ENCODE data around the gene EXOC1L.

Gene EXOC1L

GRCh38 chr4:55808186-55808585 is 11.4 kb upstream of the EXOC1L start:
- Histone ChIP-seq H3K27ac (ENCODE audit: low read depth, low read length) (no peak overlapping the region), H3K36me3 (ENCODE audit: insufficient read depth, low read length) (no peaks in the 10 kb centered on the region), H3K27me3 (ENCODE audit: insufficient read depth, low read length) (no peaks in the 10 kb centered on the region), H3K9me3 (ENCODE audit: insufficient read depth, low read depth, low read length) (no peaks in the 10 kb centered on the region), H3K4me3 (ENCODE audit: low read length) (no peak overlapping the region), H3K4me1 (ENCODE audit: insufficient read depth, low read length) (no peaks in the 10 kb centered on the region; the same call in 1 of the 2 replicates), H3K9ac (ENCODE audit: low read depth, low read length) (no peak overlapping the region)
- whole genome bisulfite sequencing = 84% methylated on average over 1 of the region's 2 CpGs

- WGBS = 90% methylated on average over 5 of the region's 5 CpGs
- Histone ChIP-seq H3K27ac (ENCODE audit: low read depth, low read length) (no peak overlapping the region), H3K4me1 (ENCODE audit: insufficient read depth, low read length) (no peaks in the 10 kb centered on the region; the same call in 1 of the 2 replicates), H3K27me3 (ENCODE audit: insufficient read depth, low read length) (no peaks in the 10 kb centered on the region), H3K9me3 (ENCODE audit: insufficient read depth, low read depth, low read length) (no peaks in the 10 kb centered on the region), H3K9ac (ENCODE audit: low read depth, low read length) (no peak overlapping the region), H3K4me3 (ENCODE audit: low read length) (no peak overlapping the region), H3K36me3 (ENCODE audit: insufficient read depth, low read length) (no peaks in the 10 kb centered on the region)
Measured at GRCh38 chr4:55808632-55809031, 11.0 kb upstream of the EXOC1L start.

GRCh38 chr4:55817691-55818090 is 1.9 kb upstream of the EXOC1L start:
- Histone ChIP-seq H3K27me3 (ENCODE audit: insufficient read depth, low read length) (no peaks in the 10 kb centered on the region), H3K4me1 (ENCODE audit: insufficient read depth, low read length) (peaks cover 3% of the 10 kb centered on the region; the same call in 1 of the 2 replicates), H3K4me3 (ENCODE audit: low read length) (no peak overlapping the region), H3K9me3 (ENCODE audit: insufficient read depth, low read depth, low read length) (no peaks in the 10 kb centered on the region), H3K36me3 (ENCODE audit: insufficient read depth, low read length) (no peaks in the 10 kb centered on the region), H3K27ac (ENCODE audit: low read depth, low read length) (no peak overlapping the region), H3K9ac (ENCODE audit: low read depth, low read length) (no peak overlapping the region)
- 97% methylated on average over 3 of the region's 3 CpGs for WGBS

GRCh38 chr4:55820279-55820678 is 689 bp downstream of the EXOC1L start:
- Histone ChIP-seq H3K9me3 (ENCODE audit: insufficient read depth, low read depth, low read length) (no peaks in the 10 kb centered on the region), H3K4me1 (ENCODE audit: insufficient read depth, low read length) (peaks cover 3% of the 10 kb centered on the region; the same call in 1 of the 2 replicates), H3K4me3 (ENCODE audit: low read length) (no peak overlapping the region; the same call in 1 of the 2 replicates), H3K27ac (ENCODE audit: low read depth, low read length) (no peak overlapping the region), H3K9ac (ENCODE audit: low read depth, low read length) (no peak overlapping the region), H3K36me3 (ENCODE audit: insufficient read depth, low read length) (no peaks in the 10 kb centered on the region), H3K27me3 (ENCODE audit: insufficient read depth, low read length) (no peaks in the 10 kb centered on the region)
- WGBS = 94% methylated on average over 1 of the region's 2 CpGs

- Histone ChIP-seq H3K36me3 (ENCODE audit: insufficient read depth, low read length) (no peaks in the 10 kb centered on the region), H3K4me1 (ENCODE audit: insufficient read depth, low read length) (peaks cover 3% of the 10 kb centered on the region; the same call in 1 of the 2 replicates), H3K9me3 (ENCODE audit: insufficient read depth, low read depth, low read length) (no peaks in the 10 kb centered on the region), H3K27me3 (ENCODE audit: insufficient read depth, low read length) (no peaks in the 10 kb centered on the region), H3K9ac (ENCODE audit: low read depth, low read length) (no peak overlapping the region), H3K27ac (ENCODE audit: low read depth, low read length) (no peak overlapping the region), H3K4me3 (ENCODE audit: low read length) (no peak overlapping the region)
- 97% methylated on average over 3 of the region's 3 CpGs for WGBS
Measured at GRCh38 chr4:55822329-55822728, 2.7 kb downstream of the EXOC1L start.

- Histone ChIP-seq H3K9ac (ENCODE audit: low read depth, low read length) (no peak overlapping the region), H3K36me3 (ENCODE audit: insufficient read depth, low read length) (no peaks in the 10 kb centered on the region), H3K27ac (ENCODE audit: low read depth, low read length) (no peak overlapping the region), H3K9me3 (ENCODE audit: insufficient read depth, low read depth, low read length) (no peaks in the 10 kb centered on the region), H3K4me1 (ENCODE audit: insufficient read depth, low read length) (peaks cover 2% of the 10 kb centered on the region; the same call in 1 of the 2 replicates), H3K4me3 (ENCODE audit: low read length) (no peak overlapping the region), H3K27me3 (ENCODE audit: insufficient read depth, low read length) (no peaks in the 10 kb centered on the region)
- WGBS = 88% methylated on average over 2 of the region's 2 CpGs
Measured at GRCh38 chr4:55824865-55825264, 5.3 kb downstream of the EXOC1L start.

GRCh38 chr4:55826986-55827385 is 7.4 kb downstream of the EXOC1L start:
- no peaks in the 10 kb centered on the region for H3K9me3 ChIP-seq (ENCODE audit: insufficient read depth, low read depth, low read length)
- H3K9ac ChIP-seq (ENCODE audit: low read depth, low read length) = no peak overlapping the region
- no peaks in the 10 kb centered on the region for H3K4me1 ChIP-seq (ENCODE audit: insufficient read depth, low read length)
- H3K27ac ChIP-seq (ENCODE audit: low read depth, low read length) = no peak overlapping the region
- H3K4me3 ChIP-seq (ENCODE audit: low read length) = no peak overlapping the region
- H3K27me3 ChIP-seq (ENCODE audit: insufficient read depth, low read length) = no peaks in the 10 kb centered on the region
- H3K36me3 ChIP-seq (ENCODE audit: insufficient read depth, low read length) = no peaks in the 10 kb centered on the region

- Histone ChIP-seq H3K27me3 (ENCODE audit: insufficient read depth, low read length) (no peaks in the 10 kb centered on the region), H3K4me3 (ENCODE audit: low read length) (no peak overlapping the region), H3K36me3 (ENCODE audit: insufficient read depth, low read length) (no peaks in the 10 kb centered on the region), H3K4me1 (ENCODE audit: insufficient read depth, low read length) (no peaks in the 10 kb centered on the region), H3K9ac (ENCODE audit: low read depth, low read length) (no peak overlapping the region), H3K9me3 (ENCODE audit: insufficient read depth, low read depth, low read length) (no peaks in the 10 kb centered on the region), H3K27ac (ENCODE audit: low read depth, low read length) (no peak overlapping the region)
- WGBS = 94% methylated on average over 2 of the region's 2 CpGs
Measured at GRCh38 chr4:55827582-55827981, 8.0 kb downstream of the EXOC1L start.

GRCh38 chr4:55830048-55830447 is 10.5 kb downstream of the EXOC1L start:
- Histone ChIP-seq H3K27ac (ENCODE audit: low read depth, low read length) (no peak overlapping the region), H3K36me3 (ENCODE audit: insufficient read depth, low read length) (no peaks in the 10 kb centered on the region), H3K9ac (ENCODE audit: low read depth, low read length) (no peak overlapping the region), H3K4me3 (ENCODE audit: low read length) (no peak overlapping the region), H3K27me3 (ENCODE audit: insufficient read depth, low read length) (no peaks in the 10 kb centered on the region), H3K4me1 (ENCODE audit: insufficient read depth, low read length) (no peaks in the 10 kb centered on the region), H3K9me3 (ENCODE audit: insufficient read depth, low read depth, low read length) (no peaks in the 10 kb centered on the region)
- WGBS = 96% methylated on average over 2 of the region's 3 CpGs

GRCh38 chr4:55830716-55831115 is 11.1 kb downstream of the EXOC1L start:
- H3K9me3 ChIP-seq (ENCODE audit: insufficient read depth, low read depth, low read length) = no peaks in the 10 kb centered on the region
- H3K36me3 ChIP-seq (ENCODE audit: insufficient read depth, low read length) = no peaks in the 10 kb centered on the region
- no peak overlapping the region for H3K9ac ChIP-seq (ENCODE audit: low read depth, low read length)
- WGBS = 86% methylated on average over 4 of the region's 4 CpGs
- H3K27ac ChIP-seq (ENCODE audit: low read depth, low read length) = no peak overlapping the region
- no peaks in the 10 kb centered on the region for H3K27me3 ChIP-seq (ENCODE audit: insufficient read depth, low read length)
- no peaks in the 10 kb centered on the region for H3K4me1 ChIP-seq (ENCODE audit: insufficient read depth, low read length)
- no peak overlapping the region for H3K4me3 ChIP-seq (ENCODE audit: low read length)

- H3K27me3 ChIP-seq (ENCODE audit: insufficient read depth, low read length) = no peaks in the 10 kb centered on the region
- H3K4me3 ChIP-seq (ENCODE audit: low read length) = no peak overlapping the region
- no peak overlapping the region for H3K9ac ChIP-seq (ENCODE audit: low read depth, low read length)
- 97% methylated on average over 1 of the region's 3 CpGs for WGBS
- no peak overlapping the region for H3K27ac ChIP-seq (ENCODE audit: low read depth, low read length)
- H3K4me1 ChIP-seq (ENCODE audit: insufficient read depth, low read length) = no peaks in the 10 kb centered on the region
- H3K36me3 ChIP-seq (ENCODE audit: insufficient read depth, low read length) = no peaks in the 10 kb centered on the region
- peaks cover 13% of the 10 kb centered on the region; the same call in 1 of the 2 replicates for H3K9me3 ChIP-seq (ENCODE audit: insufficient read depth, low read depth, low read length)
Measured at GRCh38 chr4:55834086-55834795, 14.7 kb downstream of the EXOC1L start.

GRCh38 chr4:55837903-55838302 is 18.3 kb downstream of the EXOC1L start:
- no peaks in the 10 kb centered on the region for H3K4me1 ChIP-seq (ENCODE audit: insufficient read depth, low read length)
- H3K4me3 ChIP-seq (ENCODE audit: low read length) = no peak overlapping the region
- no peak overlapping the region for H3K9ac ChIP-seq (ENCODE audit: low read depth, low read length)
- peaks cover 22% of the 10 kb centered on the region; the same call in 1 of the 2 replicates for H3K9me3 ChIP-seq (ENCODE audit: insufficient read depth, low read depth, low read length)
- no CpG with 5 or more reads among the region's 1 CpG for WGBS
- H3K27ac ChIP-seq (ENCODE audit: low read depth, low read length) = no peak overlapping the region
- H3K36me3 ChIP-seq (ENCODE audit: insufficient read depth, low read length) = no peaks in the 10 kb centered on the region
- no peaks in the 10 kb centered on the region for H3K27me3 ChIP-seq (ENCODE audit: insufficient read depth, low read length)

Measured in HUES64 (cell line).